Measurements from ENCODE around the gene PROKR2.

The PROKR2 gene

GRCh38 chr20:5290596-5290995 lies 26.2 kb downstream of the PROKR2 start:
- no peak overlapping the region for H3K4me3 ChIP-seq (replicated peaks; ENCODE audit: low read depth, low read length)
- TF ChIP-seq CTCF (IDR thresholded peaks at IDR 0.05; ENCODE audit: low read length, missing control alignments): no peak
- DNase-seq (ENCODE audit: low read depth): no peak

GRCh38 chr20:5282561-5282960 lies 34.2 kb downstream of the PROKR2 start:
- no peak overlapping the region for H3K4me3 ChIP-seq (replicated peaks; ENCODE audit: low read depth, low read length)
- DNase-seq (ENCODE audit: low read depth): no peak
- no peak for TF ChIP-seq CTCF (IDR thresholded peaks at IDR 0.05; ENCODE audit: low read length, missing control alignments)

- no peak for TF ChIP-seq CTCF (IDR thresholded peaks at IDR 0.05; ENCODE audit: low read length, missing control alignments)
- H3K4me3 ChIP-seq (replicated peaks; ENCODE audit: low read depth, low read length): no peak overlapping the region
- no peak for DNase-seq (ENCODE audit: low read depth)
These were observed 37.1 kb downstream of the PROKR2 start for GRCh38 chr20:5279661-5280060.

- no peak overlapping the region for H3K4me3 ChIP-seq (replicated peaks; ENCODE audit: low read depth, low read length)
- DNase-seq (ENCODE audit: low read depth): no peak
- TF ChIP-seq CTCF (IDR thresholded peaks at IDR 0.05; ENCODE audit: low read length, missing control alignments): no peak
These were observed 44.5 kb downstream of the PROKR2 start for GRCh38 chr20:5272268-5272667.

- no peak for TF ChIP-seq CTCF (IDR thresholded peaks at IDR 0.05; ENCODE audit: low read length, missing control alignments)
- DNase-seq (ENCODE audit: low read depth): no peak
- no peak overlapping the region for H3K4me3 ChIP-seq (replicated peaks; ENCODE audit: low read depth, low read length)
These were observed 46.2 kb downstream of the PROKR2 start for GRCh38 chr20:5270603-5271002.

GRCh38 chr20:5268449-5268848 lies 48.3 kb downstream of the PROKR2 start:
- no peak for DNase-seq (ENCODE audit: low read depth)
- H3K4me3 ChIP-seq (replicated peaks; ENCODE audit: low read depth, low read length): no peak overlapping the region
- TF ChIP-seq CTCF (IDR thresholded peaks at IDR 0.05; ENCODE audit: low read length, missing control alignments): no peak

GRCh38 chr20:5267092-5267491 lies 49.7 kb downstream of the PROKR2 start:
- TF ChIP-seq CTCF (IDR thresholded peaks at IDR 0.05; ENCODE audit: low read length, missing control alignments): no peak
- no peak for DNase-seq (ENCODE audit: low read depth)
- no peak overlapping the region for H3K4me3 ChIP-seq (replicated peaks; ENCODE audit: low read depth, low read length)
